HS-5 (cell line): ENCODE data around the gene SLC6A11.

ENCODE experiments used
- DNase-seq: peaks from one replicate; pipeline ENCODE4 v3.0.0-alpha.2; 2012; ENCODE audit warnings: low read depth

The SLC6A11 gene

DNA sequence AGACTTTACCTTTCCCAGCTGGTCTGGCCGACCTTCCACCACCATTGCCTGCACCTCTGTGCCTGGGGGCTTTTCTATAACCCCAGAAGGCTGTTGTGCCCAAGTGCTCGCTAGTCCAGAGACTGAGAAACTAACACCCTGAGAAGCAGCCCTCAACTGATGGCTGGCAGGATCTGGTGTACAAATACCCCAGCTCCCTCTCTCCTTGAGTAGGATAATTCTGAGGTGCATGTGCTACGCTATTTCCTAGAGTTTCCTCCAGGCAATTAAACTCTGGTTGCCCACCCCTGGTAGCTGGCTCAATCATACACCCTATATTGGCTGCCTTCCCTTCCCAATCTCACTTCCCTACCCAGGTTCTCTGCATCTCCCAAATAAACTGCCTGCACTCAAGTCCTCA is 165.0 kb downstream of the SLC6A11 start:
- no peak for DNase-seq

DNA sequence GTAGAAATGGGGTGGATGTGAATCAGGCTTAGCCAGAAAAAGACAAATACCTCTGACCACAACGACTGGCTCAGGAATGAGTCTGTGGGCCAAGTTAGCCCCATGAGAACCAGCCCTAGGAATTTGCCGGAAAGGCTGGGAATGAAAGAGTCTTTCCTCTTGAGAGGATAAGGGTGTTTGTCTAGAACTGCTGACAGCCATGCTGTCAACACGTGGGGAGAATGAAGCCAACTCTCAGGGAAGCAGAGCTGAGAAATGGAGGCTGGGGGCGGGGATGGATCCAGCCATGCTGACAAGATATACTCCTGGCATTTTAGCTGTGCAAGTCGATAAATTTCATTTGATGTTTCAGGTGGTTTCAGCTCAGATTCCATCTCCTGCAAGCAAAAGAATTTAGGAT is 165.9 kb downstream of the SLC6A11 start:
- DNase-seq: no peak

DNA sequence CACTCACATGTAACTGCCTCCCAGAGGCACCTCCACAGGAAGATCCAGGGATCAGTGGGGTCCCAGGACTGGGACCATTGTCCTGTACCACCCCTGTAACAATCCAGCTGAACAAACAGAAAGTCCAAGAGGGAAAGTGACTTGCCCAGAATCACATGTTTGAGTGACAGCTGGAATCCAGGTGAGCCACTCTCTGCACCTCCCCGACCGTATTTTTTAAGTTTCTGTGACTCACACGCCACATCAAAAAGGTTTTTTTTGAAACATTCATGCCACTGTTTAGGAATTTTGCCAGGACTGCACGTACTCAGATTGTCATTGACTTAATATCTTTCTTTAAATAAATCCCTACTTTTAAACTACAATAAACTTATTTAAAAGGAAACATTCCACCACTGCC is 166.8 kb downstream of the SLC6A11 start:
- DNase-seq: no peak

DNA sequence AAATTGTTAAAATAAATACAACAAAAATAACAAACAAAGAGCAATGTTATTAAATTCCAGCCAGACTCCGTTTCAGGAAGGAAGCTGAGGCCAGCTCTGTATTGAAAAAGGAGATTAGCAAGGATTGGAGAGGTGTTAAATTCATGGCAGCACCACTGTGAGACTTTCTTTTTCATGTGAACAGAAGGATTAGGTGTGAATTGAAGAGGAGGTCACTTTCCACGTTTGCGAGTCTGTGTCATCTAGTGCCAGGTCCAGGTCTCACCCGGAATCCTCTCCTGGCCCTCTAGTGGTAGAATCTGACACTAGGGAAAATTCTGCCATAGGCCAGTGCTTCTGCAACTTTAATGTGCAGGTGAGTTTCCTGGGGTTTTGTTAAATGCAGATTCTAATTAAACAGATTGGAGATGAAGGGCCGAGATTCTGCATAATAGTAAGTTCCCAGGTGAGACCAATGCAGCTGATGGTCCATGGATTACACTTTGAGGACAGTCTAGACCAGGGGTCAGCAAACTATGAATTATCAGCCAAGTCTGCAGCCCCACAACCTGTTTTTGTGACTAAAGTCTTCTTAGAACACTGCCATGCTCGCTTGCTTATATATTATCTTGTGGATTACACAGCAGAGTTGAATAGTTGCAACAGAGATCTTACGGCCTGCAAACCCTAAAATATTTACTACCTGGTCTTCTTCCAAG is 167.3 kb downstream of the SLC6A11 start:
- DNase-seq: no peak

DNA sequence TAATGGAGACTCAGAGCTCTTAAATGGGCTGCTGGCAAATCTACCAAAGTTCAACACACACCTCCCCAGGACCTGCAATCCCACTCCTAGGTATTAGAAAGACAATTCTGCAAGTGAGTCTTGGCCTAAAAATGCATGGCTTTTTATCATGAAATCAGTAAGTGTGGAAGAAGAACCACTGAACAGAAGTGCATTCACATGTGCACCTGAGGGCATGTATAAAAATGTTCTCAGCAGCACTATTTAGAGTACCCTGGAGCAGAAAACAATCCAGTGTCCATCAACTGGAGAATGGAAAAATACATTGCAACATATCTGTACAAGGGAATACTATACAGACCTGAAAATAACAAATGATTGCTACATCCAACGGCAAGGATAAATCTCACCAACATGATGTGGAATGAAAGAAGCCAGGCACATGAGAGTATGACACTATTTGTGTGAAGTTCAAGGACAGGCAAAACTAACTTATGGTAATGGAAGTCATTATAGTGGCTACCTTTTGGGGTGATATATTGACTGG is 168.4 kb downstream of the SLC6A11 start:
- no peak for DNase-seq

DNA sequence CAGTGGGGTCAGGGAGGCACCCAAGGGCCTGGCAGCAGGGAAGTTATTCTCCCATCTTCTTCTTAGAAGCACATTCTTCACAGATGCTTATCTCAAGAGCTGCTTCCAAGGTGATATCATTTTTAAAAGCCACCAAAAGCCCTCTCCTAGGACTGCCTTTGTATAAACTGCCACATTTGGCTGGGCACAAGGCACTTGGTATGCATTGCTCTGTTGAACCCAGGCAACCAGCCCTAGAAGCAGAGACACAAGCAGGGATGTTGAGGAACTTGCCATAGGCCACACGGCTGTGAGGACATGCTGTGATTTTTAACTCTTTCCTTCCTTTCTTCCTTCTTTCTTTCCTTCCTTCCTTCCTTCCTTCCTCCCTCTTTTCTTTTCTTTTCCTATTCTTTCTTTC is 169.2 kb downstream of the SLC6A11 start:
- no peak for DNase-seq

DNA sequence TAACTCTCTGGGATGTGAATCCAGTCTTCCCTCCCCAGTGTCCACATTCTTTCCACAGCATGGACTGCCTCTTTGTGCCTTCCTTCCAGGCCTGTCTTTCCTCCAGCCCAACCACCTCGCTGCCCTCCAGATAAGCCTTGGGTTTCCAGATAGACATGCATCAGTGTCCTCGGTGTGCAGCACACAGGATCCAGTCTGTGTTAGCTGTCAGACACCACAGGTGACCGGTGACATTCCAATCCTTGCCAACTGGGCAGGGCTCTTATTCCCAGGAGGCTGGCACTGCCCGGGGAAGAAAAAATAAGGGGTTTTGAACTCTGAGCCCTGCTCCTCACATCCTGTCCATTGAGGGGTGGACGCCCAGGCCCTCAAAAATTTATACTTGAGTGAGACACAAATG is 170.6 kb downstream of the SLC6A11 start:
- no peak for DNase-seq

DNA sequence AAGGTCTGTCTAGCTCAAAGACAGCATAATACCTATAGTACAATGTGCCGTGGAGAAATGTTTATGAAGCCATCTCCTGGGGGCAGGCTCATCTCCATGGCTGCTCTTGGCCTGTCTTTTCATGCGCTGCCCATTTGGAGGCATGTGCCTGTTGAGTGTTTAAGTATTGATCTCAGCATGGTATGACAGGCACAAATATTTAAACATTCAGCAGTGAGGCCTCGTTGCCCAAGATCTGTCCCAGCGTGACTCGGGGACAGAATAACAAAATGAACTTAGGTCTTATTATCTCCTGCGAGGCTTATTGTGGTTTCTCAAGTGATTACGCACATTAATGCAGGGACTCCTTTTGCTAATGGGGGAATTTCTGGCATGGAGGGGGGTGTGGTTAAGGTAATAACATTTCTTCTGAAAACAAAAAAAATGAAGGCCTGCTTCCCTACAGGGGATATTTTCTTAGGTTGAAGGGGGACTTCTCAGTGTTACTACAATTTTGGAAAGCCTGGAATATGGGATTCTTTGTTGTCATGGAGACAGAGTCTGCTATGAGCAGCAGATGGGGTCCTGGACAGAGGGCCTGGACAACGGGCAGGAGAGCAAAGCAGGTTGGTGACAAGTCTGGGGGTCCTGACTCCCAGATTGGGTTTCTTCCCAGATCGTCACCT is 172.1 kb downstream of the SLC6A11 start:
- no peak for DNase-seq

DNA sequence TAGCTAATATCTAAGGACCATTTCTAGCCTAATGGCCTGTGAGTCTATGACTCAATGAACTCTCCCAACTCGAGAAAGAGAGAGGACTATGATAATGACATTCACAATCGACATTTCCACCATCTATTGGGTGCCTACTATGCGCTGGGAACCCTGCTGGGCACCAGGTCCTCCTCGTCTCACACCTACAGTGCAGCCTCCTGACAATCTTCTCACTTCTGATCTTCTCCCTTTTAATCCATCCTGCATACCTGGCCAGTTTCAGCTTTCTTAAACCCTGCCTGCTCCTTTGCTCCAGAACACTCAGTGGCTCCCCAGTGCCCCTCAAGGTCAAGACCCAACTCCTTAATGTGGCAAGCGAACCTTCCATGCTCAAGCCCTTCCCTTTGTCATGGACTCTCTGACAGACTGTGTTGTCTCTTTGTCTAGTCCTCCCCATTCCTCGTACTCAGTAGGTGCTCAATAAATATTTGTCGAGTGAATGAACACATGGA is 173.0 kb downstream of the SLC6A11 start:
- DNase-seq: no peak
